ENCODE data around the gene COPS3. TPM values are rescaled to one million over a fixed set of nuclear protein-coding genes. Genes with fewer than 3 reads are reported as not detected.

The COPS3 gene
- total and polyA plus RNA-seq, 4 donors, result 24.6 to 77.3 (median 30.2) TPM

- Histone ChIP-seq H3K4me1 (ENCODE audit: control insufficient read depth in 4 of 4, insufficient read depth in 4 of 4, low read length in 3 of 4) (peaks cover 9 to 28% (median 21%) of the 10 kb centered on the region in 4 donors), H3K36me3 (ENCODE audit: control insufficient read depth in 4 of 4, insufficient read depth in 3 of 4, low read depth in 1 of 4, low read length in 3 of 4) (peaks cover 1 to 12% (median 6%) of the 10 kb centered on the region in 4 donors), H3K9ac (ENCODE audit: low read depth in 1 of 2, low read length in 2 of 2) (no peak overlapping the region), H3K27me3 (ENCODE audit: control insufficient read depth in 4 of 4, insufficient read depth in 4 of 4, low read length in 3 of 4) (no peaks in the 10 kb centered on the region), H3K9me3 (ENCODE audit: control insufficient read depth in 4 of 4, low read length in 3 of 4) (no peaks in the 10 kb centered on the region), H3K27ac (ENCODE audit: low read depth in 1 of 2, low read length in 2 of 2) (no peak overlapping the region), H3K4me3 (ENCODE audit: low read depth in 1 of 3, low read length in 3 of 3) (no peak overlapping the region)
- DNase-seq (ENCODE audit: low spot score), result no peak
- no peak for TF ChIP-seq JUND (IDR thresholded peaks at IDR 0.05)
- no peak for TF ChIP-seq FOXA1 (IDR thresholded peaks at IDR 0.05)
- TF ChIP-seq NR2F2 (IDR thresholded peaks at IDR 0.05), result no peak
- TF ChIP-seq RXRA (IDR thresholded peaks at IDR 0.05), result no peak
- no peak for TF ChIP-seq ATF3 (IDR thresholded peaks at IDR 0.05)
- no peak for TF ChIP-seq RAD21 (IDR thresholded peaks at IDR 0.05)
- TF ChIP-seq TAF1 (conservative IDR thresholded peaks at IDR 0.05), result no peak
- no peak for TF ChIP-seq EGR1 (IDR thresholded peaks at IDR 0.05; ENCODE audit: low read depth in 2 of 2)
- TF ChIP-seq GABPA (IDR thresholded peaks at IDR 0.05 in 1 of 2, conservative IDR thresholded peaks at IDR 0.05 in 1 of 2), result no peak
- no peak for TF ChIP-seq HNF4G (IDR thresholded peaks at IDR 0.05)
- no peak for TF ChIP-seq CTCF (IDR thresholded peaks at IDR 0.05; ENCODE audit: low read depth, low read length, missing input control)
- no peak for TF ChIP-seq FOXA2 (IDR thresholded peaks at IDR 0.05)
- no peak for TF ChIP-seq HNF4A (conservative IDR thresholded peaks at IDR 0.05)
- TF ChIP-seq, protein P1, sequence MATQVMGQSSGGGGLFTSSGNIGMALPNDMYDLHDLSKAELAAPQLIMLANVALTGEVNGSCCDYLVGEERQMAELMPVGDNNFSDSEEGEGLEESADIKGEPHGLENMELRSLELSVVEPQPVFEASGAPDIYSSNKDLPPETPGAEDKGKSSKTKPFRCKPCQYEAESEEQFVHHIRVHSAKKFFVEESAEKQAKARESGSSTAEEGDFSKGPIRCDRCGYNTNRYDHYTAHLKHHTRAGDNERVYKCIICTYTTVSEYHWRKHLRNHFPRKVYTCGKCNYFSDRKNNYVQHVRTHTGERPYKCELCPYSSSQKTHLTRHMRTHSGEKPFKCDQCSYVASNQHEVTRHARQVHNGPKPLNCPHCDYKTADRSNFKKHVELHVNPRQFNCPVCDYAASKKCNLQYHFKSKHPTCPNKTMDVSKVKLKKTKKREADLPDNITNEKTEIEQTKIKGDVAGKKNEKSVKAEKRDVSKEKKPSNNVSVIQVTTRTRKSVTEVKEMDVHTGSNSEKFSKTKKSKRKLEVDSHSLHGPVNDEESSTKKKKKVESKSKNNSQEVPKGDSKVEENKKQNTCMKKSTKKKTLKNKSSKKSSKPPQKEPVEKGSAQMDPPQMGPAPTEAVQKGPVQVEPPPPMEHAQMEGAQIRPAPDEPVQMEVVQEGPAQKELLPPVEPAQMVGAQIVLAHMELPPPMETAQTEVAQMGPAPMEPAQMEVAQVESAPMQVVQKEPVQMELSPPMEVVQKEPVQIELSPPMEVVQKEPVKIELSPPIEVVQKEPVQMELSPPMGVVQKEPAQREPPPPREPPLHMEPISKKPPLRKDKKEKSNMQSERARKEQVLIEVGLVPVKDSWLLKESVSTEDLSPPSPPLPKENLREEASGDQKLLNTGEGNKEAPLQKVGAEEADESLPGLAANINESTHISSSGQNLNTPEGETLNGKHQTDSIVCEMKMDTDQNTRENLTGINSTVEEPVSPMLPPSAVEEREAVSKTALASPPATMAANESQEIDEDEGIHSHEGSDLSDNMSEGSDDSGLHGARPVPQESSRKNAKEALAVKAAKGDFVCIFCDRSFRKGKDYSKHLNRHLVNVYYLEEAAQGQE (IDR thresholded peaks at IDR 0.05), result no peak
- no peak for TF ChIP-seq YY1 (IDR thresholded peaks at IDR 0.05)
- no peak for TF ChIP-seq MAX (IDR thresholded peaks at IDR 0.05)
- no peak for TF ChIP-seq SP1 (IDR thresholded peaks at IDR 0.05)
- TF ChIP-seq ZBTB33 (IDR thresholded peaks at IDR 0.05), result no peak
- WGBS, result 90% methylated on average over 8 of the region's 8 CpGs
These were observed 73.0 kb downstream of the COPS3 start for GRCh38 chr17:17207998-17208397.

Data from liver (tissue), 9 donors.